NCI-H2196 (cell line): Measurements from ENCODE around the gene THUMPD2.

ENCODE experiments used
- DNase-seq: peaks from one replicate; lab custom pipeline; 2025; ENCODE audit not compliant: unreplicated experiment; lab: John Stamatoyannopoulos, UW

THUMPD2 gene

DNA sequence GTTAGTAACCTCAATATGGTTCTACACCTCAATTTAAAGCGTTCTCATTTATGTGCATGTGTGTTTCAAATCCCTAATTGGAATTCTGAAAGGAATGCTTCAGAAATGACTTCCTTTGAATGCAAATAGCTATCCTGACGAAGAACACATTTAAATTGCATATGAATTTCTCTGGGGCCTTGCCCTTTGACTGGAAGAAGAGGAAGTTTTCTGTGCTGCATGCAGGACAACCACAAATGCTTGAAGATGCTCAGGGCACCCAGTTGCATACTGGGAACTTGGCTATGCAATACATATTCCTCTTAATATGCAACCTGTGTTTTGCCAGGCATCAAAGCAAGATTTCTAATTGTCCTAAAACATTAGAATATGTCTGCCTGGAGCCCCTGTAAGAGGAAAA is 58.1 kb downstream of the THUMPD2 start:
- no peak for DNase-seq

DNA sequence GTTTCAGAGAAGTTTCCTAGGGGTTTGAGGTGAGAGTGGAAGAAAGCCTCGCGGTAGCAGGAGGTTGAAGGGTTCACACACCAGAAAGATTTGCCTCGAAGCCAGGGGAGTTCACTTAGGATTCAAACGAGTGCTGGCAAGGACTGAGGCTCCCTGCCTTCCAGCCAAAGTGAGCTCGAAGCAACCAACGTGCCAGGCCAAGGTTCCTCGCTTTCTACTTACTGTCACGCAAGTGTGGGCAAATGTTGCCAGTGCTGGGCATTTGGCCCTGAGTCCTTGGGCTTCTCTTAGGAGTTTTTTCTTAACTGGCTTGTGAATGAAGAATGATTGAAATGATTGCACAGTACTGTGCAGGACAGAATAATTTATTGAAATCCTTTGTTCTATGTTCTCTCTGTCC is 59.7 kb downstream of the THUMPD2 start:
- DNase-seq, result no peak

DNA sequence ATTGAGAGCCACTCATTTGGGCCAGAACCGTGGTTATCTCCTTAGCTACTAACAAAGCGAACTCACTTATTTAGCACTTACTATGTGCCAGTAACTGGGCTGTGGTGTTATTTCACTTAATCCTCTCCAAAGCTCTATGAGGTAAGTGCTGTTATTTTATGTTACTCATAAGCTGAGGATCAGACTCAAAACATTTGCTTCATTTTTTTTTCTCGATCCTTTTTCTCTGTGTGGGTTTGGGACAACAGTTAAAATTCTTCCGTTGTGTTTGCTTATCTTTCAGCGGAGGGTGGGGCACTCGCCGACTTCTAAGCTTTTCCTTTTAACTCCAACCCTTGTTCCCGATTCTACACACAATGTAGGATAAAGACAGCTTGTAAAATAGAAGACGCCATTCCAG is 60.6 kb downstream of the THUMPD2 start:
- no peak for DNase-seq

DNA sequence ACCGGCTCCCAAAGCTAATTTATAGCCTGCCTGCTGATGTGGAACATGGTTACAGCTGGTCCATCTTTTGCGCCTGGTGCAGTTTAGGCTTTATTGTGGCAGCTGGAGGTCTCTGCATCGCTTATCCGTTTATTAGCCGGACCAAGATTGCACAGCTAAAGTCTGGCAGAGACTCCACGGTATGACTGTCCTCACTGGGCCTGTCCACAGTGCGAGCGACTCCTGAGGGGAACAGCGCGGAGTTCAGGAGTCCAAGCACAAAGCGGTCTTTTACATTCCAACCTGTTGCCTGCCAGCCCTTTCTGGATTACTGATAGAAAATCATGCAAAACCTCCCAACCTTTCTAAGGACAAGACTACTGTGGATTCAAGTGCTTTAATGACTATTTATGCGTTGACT is 62.0 kb downstream of the THUMPD2 start:
- no peak for DNase-seq

- DNase-seq, result no peak
These were observed 63.2 kb downstream of the THUMPD2 start for GRCh38 chr2:39715822-39716221.

DNA sequence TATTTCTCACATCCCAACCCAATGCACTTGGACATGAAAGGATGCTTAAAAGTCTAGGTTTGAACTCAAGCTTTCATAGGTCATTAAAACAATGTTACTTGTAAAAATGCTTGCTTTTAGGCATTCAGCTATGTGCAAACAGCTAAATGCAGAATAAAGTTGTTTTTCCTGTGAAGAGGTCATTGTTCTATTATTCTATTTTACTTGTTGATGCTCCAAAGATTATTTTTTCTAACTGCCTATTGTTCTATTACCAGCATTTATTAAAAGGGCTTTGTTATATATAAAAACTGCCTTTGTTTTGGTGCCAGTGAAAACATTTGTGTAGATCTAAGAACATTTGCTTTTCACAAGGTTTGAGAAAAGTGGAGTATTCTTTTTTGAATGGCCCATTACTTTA is 64.0 kb downstream of the THUMPD2 start:
- no peak for DNase-seq

- no peak for DNase-seq
These were observed 66.1 kb downstream of the THUMPD2 start for GRCh38 chr2:39712953-39713352.

- DNase-seq, result no peak
These were observed 68.3 kb downstream of the THUMPD2 start for GRCh38 chr2:39710807-39711206.

- no peak for DNase-seq
These were observed 71.1 kb downstream of the THUMPD2 start for GRCh38 chr2:39708003-39708402.

DNA sequence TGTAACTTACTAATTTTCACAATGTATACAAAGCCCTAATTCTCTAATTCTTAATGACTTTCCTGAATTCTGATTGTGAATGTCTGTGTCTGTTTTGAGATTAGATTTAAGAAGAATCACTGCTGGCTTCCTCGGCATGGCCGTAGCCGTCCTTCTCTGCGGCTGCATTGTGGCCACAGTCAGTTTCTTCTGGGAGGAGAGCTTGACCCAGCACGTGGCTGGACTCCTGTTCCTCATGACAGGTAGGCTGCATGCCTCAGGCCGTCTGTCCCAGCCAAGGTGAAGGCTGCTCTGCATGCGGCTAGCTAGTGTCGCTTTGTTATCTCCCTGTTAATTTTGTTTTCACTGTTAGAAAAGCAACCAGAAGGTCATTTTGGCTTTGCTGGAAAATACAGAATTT is 72.1 kb downstream of the THUMPD2 start:
- no peak for DNase-seq

- DNase-seq, result no peak
These were observed 72.7 kb downstream of the THUMPD2 start for GRCh38 chr2:39706312-39706711.

DNA sequence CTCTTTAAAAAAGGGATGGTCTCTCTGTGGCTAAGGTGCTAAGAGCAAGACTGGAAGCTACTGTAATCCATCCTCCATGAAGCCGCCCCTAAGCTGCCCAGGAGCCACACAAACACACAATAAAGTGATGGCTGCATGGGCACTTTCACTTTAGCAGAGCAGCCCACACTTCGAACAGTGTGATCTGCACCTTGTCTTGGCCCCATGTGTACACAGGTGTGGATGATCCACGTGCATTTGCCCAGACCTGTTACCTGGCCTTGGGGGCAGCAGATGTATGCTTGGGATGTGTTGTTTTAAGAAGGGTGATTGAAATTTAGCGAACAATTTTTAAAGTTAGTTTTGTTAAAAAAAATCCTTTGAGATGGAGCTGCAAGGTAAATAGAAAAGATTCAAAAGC is 73.4 kb downstream of the THUMPD2 start:
- DNase-seq, result no peak

- DNase-seq, result no peak
These were observed 74.5 kb downstream of the THUMPD2 start for GRCh38 chr2:39704540-39704939.

GRCh38 chr2:39703181-39703872 is 75.7 kb downstream of the THUMPD2 start:
- DNase-seq, result no peak

DNA sequence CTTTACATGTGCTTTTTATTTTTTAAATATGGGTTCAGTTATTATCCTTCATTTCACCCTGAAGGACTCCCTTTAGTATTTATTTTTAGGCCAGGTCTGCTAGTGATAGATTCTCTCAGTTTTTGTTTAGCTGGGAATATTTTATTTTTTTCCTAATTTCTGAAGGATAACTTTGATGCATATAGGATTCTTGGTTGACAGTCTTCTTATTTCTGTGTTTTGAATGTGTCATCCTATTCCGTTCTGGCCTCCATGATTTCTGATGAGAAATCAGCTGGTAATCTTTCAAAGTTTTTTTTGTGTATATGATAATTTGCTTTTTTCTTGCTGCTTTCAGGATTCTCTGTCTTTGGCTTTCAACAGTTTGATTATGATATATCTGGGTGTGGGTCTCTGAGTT is 77.9 kb downstream of the THUMPD2 start:
- no peak for DNase-seq

- DNase-seq, result no peak
These were observed 81.6 kb downstream of the THUMPD2 start for GRCh38 chr2:39697454-39697853.

DNA sequence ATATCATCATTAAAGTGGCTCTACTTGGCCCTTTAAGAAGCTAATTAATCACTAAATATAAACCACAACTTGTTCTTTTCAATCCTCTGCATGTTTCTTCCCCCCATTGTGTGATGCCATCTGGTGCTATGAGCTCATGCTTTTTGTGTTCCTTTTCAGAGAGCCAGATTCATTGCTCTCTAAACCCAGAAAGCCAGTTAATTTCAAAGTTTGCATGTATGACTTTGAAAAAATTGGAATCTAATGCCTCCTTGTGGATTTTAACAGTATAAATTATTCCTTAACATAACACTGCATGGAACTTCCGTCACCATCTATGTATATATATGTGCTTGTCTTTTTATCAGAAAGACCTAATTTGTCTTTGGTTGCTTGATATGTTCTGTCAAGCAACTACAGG is 82.2 kb downstream of the THUMPD2 start:
- DNase-seq, result peak; percentile 53

- peak; percentile 55 for DNase-seq
These were observed 82.9 kb downstream of the THUMPD2 start for GRCh38 chr2:39696101-39696553.

- DNase-seq, result no peak
These were observed 85.8 kb downstream of the THUMPD2 start for GRCh38 chr2:39693245-39693644.

DNA sequence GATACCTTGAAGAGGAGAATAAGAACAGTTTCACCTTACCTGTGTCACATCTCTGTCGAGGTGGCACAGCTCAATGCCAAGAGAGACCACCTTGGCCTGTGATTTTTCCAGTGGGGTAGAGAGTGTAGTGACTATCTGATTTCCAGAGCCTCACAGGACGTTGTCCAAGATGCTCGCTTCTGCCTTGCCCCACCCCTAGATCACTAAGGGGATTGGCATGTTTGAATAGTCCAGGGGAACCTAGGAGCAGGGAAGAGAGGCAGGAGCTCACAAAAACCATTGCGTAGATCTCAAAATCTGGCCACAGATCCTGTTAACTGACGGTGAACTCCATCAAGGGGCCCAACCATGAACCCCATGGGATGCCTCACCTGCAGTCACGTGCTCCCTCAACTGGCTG is 89.2 kb downstream of the THUMPD2 start:
- no peak for DNase-seq

- DNase-seq, result no peak
These were observed 89.7 kb downstream of the THUMPD2 start for GRCh38 chr2:39689272-39689841.

DNA sequence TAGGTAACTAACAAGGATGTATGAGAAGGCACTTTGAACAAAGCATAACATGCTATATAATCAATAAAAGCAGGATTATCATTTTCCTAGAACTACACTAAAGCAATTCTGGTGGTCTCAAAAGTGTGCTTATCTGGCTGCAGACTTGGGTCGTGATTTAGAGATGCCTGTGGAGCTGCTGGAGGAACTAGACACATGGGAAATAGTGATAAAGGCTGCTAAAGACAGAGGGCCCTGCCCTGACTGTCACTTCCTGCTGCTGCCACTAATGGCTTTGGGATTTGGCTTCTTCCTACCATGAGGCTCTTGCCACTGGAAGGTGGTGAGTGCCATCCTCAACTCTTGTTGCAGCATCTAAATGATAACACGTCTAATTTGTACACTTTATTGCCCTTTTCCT is 90.9 kb downstream of the THUMPD2 start:
- no peak for DNase-seq

DNA sequence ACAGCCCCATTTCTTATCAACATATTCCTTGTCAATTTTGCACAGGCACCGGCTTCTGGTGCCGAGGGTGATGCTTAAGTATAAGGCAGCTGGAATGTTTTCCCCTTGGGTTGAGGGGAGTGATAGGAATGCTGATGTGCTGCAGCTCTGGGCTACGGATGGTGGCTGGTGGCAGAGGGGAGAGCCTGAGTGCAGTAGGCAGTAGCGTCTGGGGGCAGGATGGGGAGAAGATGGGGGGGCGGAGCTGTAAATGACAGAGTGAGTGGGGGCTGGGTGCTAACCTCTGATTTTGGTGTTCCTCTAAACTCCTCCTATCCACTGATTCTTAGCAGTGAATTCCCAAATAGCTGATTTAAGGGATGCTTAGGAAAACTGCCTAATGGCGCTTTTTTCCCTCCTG is 92.6 kb downstream of the THUMPD2 start:
- no peak for DNase-seq
